ENCODE results near the gene TARBP2. TPM values are rescaled to one million over a fixed set of nuclear protein-coding genes. Genes with fewer than 3 reads are reported as not detected.

Gene TARBP2
- total RNA-seq, 2 donors from 2014 or later, result 36.6 to 66.9 TPM

- no peak for TF ChIP-seq POLR2A (IDR thresholded peaks at IDR 0.05)
- no peak for TF ChIP-seq CTCF (IDR thresholded peaks at IDR 0.05)
- Histone ChIP-seq H3K9me3 (no peaks in the 10 kb centered on the region), H3K27ac (no peak overlapping the region), H3K27me3 (no peaks in the 10 kb centered on the region), H3K36me3 (replicated peaks in 1 of 2; ENCODE audit: insufficient read depth in 1 of 2, low read depth in 2 of 2) (peaks cover 0 to 13% of the 10 kb centered on the region in 2 donors), H3K4me3 (no peak overlapping the region), H3K4me1 (no peaks in the 10 kb centered on the region)
- DNase-seq (no peak), ATAC-seq (no peak)
- intact Hi-C loops (cut with DNase I), result no loop called here
- 91 to 96% methylated on average over 1 of the region's 1 CpG for WGBS, 2 donors
These were observed 49.5 kb downstream of the TARBP2 start for GRCh38 chr12:53550595-53550994.

- Histone ChIP-seq H3K36me3 (replicated peaks in 1 of 2; ENCODE audit: insufficient read depth in 1 of 2, low read depth in 2 of 2) (peaks cover 0 to 13% of the 10 kb centered on the region in 2 donors), H3K27ac (no peak overlapping the region), H3K9me3 (no peaks in the 10 kb centered on the region), H3K4me3 (no peak overlapping the region), H3K27me3 (no peaks in the 10 kb centered on the region), H3K4me1 (no peaks in the 10 kb centered on the region)
- WGBS, 2 donors, result 88 to 92% methylated on average over 2 of the region's 2 CpGs
- intact Hi-C loops (cut with DNase I), result no loop called here
- TF ChIP-seq POLR2A (IDR thresholded peaks at IDR 0.05) (no peak), CTCF (IDR thresholded peaks at IDR 0.05) (no peak)
- ATAC-seq, result no peak
- no peak for DNase-seq
These were observed 50.8 kb downstream of the TARBP2 start for GRCh38 chr12:53551889-53552291.

GRCh38 chr12:53552361-53553327, 51.6 kb downstream of the TARBP2 start:
- Histone ChIP-seq H3K4me1 (no peaks in the 10 kb centered on the region), H3K27me3 (no peaks in the 10 kb centered on the region), H3K27ac (no peak overlapping the region), H3K9me3 (no peaks in the 10 kb centered on the region), H3K4me3 (no peak overlapping the region), H3K36me3 (replicated peaks in 1 of 2; ENCODE audit: insufficient read depth in 1 of 2, low read depth in 2 of 2) (peaks cover 0 to 11% of the 10 kb centered on the region in 2 donors)
- TF ChIP-seq POLR2A (IDR thresholded peaks at IDR 0.05) (no peak), CTCF (IDR thresholded peaks at IDR 0.05) (no peak)
- 86 to 88% methylated on average over 14 of the region's 14 CpGs for WGBS, 2 donors
- ATAC-seq, result no peak
- no peak for DNase-seq
- intact Hi-C loops (cut with DNase I), result no loop called here

Small RNA genes lying within 50 kb of the gene (small RNA-seq; reads per million reads assigned to genes)
- not detected for gene AC023509.3

Other genes starting within 250 kb of the TARBP2 start
- gene ESPL1, start 233.0 kb upstream of the TARBP2 start, total RNA-seq, result not detected
- 100 to 1,000 TPM; 337 to 403 TPM for gene PFDN5, start 205.7 kb upstream of the TARBP2 start, total RNA-seq
- 10 to 100 TPM; 25.4 to 25.7 TPM for gene MYG1, start 201.6 kb upstream of the TARBP2 start, total RNA-seq
- 10 to 100 TPM; 40.0 to 53.7 TPM for gene AAAS, start 179.7 kb upstream of the TARBP2 start, total RNA-seq
- gene SP7, start 164.9 kb upstream of the TARBP2 start, total RNA-seq, result not detected
- 10 to 100 TPM; 16.8 to 24.6 TPM for gene SP1, start 121.1 kb upstream of the TARBP2 start, total RNA-seq
- 10 to 100 TPM in 1 of 2 donors, 1 to 10 TPM in 1; 2.3 to 10.6 TPM for gene AMHR2, start 77.4 kb upstream of the TARBP2 start, total RNA-seq
- 10 to 100 TPM; 18.5 to 43.8 TPM for gene PRR13, start 59.5 kb upstream of the TARBP2 start, total RNA-seq
- 100 to 1,000 TPM; 226 to 308 TPM for gene PCBP2, start 49.2 kb upstream of the TARBP2 start, total RNA-seq
- 10 to 100 TPM; 10.9 to 34.6 TPM for gene MAP3K12, start 1.8 kb upstream of the TARBP2 start, total RNA-seq
- not detected for gene NPFF, start 6.2 kb downstream of the TARBP2 start, total RNA-seq
- 10 to 100 TPM; 12.9 to 21.3 TPM for gene ATF7, start 125.1 kb downstream of the TARBP2 start, total RNA-seq
- gene ATP5MC2, start 174.8 kb downstream of the TARBP2 start, total RNA-seq, result 100 to 1,000 TPM in 1 of 2 donors, 10 to 100 TPM in 1; 94.3 to 143 TPM
- 100 to 1,000 TPM; 109 to 153 TPM for gene CALCOCO1, start 226.2 kb downstream of the TARBP2 start, total RNA-seq

Data from body of pancreas (tissue), 4 donors.